HG03064 (cell line): ENCODE measurements around the gene TRIM34.
"Not testable (repeated sequence)": the region's sequence is repeated elsewhere in the genome, so short reads cannot be mapped to it uniquely, and the experiment has no call there.

Source experiments
- ATAC-seq: cut with Tn5 transposase; IDR thresholded peaks from one replicate; pipeline ENCODE4 v1.9.1; 2021; ENCODE audit warnings: low read depth; ENCODE audit not compliant: unreplicated experiment

The TRIM34 gene

DNA sequence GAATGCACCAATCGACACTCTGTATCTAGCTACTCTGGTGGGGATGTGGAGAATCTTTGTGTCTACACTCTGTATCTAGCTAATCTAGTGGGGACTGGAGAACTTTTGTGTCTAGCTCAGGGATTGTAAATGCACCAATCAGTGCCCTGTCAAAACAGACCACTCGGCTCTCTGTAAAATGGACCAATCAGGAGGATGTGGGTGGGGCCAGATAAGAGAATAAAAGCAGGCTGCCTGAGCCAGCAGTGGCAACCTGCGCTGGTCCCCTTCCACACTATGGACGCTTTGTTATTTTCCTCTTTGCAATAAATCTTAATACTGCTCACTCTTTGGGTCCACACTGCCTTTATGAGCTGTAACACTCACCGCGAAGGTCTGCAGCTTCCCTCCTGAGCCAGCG, 58.8 kb downstream of the TRIM34 start:
- ATAC-seq = not testable (repeated sequence)

DNA sequence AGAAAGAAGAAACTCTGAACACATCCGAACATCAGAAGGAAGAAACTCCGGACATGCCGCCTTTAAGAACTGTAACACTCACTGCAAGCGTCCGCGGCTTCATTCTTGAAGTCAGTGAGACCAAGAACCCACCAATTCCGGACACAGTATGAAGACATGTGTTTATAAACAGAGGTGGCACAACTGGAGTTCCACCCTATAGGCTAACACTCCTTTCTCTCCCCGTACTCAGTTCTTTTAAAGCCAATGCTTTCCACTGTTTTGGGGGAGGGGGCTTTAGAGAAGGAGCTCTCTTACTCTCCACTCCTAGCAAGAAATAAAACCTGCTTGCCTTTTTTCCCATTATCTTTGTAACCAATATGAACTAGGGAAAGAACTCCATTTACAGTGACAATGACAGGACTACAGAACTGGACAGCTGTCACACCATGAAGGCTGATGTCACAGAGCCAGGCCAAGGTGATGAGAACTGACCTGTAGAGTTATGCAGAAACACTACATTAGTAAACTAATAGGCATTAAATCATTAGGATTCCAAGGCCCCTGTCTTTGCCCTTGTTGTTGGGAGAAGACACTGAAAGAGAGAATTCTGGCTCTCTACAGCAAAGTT, 59.3 kb downstream of the TRIM34 start:
- ATAC-seq = no peak

DNA sequence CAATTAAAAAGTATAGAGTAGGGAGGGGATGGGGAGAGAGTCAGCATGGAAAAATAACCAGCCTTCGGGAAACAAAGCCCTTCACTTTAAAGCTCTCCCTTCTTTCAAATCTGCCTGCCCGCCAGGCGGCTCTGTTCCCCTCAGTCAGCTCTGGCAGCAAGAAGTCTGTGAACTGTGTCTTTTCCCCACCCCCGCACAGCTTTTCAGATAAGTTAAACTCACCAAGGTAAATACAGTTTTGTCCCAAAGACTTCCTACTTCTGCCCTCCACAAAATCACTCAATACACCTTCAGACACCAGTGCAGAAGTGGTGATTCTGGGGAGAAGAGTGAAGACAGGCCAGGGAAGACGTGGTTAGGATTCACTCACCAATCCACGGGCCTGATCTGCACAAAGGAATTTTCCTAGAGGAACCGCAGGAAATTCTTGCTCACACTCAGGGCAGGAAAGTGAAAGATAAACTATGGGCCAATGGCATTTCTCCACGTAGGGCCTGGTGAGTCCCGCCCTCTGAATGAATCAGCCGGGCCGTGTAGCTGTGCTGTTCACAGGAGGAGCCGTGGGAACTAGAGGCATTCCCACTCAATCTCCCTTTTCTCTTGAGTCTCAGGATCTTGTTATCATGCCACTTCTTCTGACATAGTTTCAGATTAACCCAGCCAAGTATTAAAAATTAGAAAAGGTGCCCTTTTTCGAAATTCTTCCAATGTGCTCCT, 60.0 kb downstream of the TRIM34 start, which contains the start of gene TRIM5:
TRIM5 (minus strand) TSS at position 429 of the 717 bp plus-strand sequence. CDS start 4,897 bp downstream, outside the sequence.
- ATAC-seq = peak; percentile 75

DNA sequence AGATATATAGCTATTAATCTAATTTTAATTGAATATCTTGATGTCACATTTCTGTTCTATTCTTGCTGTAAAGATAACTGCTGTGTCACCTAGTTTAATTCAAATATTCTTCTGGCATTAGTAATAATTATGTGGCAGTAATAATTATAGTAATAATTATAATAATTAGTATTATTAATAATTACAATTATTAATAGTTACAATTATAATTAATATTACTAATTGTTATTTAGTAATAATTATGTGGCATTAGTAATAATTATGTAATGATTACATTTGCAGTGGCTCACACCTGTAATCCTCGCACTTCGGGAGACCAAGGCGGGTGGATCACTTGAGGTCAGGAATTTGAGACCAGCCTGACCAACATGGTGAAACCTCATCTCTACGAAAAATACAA, 61.6 kb downstream of the TRIM34 start:
- ATAC-seq = no peak

DNA sequence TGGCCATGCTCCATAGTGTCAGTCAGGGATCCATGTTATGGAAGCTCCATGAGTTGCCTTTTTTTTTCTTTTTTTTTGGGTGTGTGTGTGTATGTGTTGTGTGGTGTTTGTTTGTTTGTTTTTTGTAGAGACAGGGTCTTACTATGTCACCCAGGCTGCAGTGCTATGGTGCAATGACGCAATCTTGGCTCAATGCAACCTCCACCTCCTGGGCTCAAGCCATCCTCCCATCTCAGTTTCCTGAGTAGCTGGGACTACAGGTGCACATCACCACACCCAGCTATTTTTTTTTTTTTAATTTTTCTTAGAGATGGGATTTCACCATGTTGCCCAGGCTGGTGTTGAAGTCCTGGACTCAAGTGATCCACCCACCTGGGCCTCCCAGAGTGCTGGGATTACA, 63.7 kb downstream of the TRIM34 start:
- ATAC-seq = no peak

DNA sequence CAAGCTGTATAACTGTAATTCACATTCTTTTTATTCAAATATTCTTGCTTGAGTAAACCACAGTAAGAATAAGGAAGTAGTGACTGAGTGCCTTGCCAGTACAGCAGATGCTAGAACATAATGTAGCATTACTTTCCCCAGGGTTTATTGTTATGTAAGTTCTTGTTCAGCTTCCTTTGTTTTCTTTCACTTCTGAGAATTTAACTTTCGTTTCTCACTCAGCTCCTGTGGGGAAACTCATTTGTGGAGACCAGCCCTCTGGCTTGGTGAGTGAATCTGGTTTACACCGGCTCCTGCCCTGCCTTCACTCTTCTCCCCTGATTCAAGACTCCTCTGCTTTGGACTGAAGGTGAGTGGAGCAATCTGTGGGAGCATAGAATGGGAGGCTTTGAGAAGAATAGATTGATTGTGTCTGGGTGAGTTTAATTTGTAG, 64.8 kb downstream of the TRIM34 start, which contains the start of gene TRIM22:
TRIM22 (plus strand) TSS at position 240 of the 433 bp plus-strand sequence. CDS start 6,443 bp downstream, outside the sequence.
- peak; percentile 74 for ATAC-seq

DNA sequence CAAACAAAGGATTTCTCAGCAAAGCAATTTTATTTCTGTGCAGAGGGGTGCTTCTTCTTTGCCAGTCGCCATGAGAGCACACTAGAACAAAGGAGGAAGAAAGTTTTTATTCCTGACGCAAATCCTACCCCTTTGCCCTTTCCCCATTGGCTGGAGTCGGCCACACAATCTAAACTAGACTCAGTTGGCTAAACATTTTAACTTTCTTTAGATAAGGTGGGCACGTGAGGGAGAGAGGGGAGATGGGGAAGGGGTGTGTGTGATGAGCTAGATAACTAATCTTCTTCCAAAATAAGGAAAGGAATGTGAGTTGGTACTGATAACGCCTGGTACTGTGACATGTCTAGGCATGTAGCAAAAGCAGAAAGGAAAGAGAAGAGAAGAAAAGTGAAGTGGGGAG, 65.4 kb downstream of the TRIM34 start:
- no peak for ATAC-seq

DNA sequence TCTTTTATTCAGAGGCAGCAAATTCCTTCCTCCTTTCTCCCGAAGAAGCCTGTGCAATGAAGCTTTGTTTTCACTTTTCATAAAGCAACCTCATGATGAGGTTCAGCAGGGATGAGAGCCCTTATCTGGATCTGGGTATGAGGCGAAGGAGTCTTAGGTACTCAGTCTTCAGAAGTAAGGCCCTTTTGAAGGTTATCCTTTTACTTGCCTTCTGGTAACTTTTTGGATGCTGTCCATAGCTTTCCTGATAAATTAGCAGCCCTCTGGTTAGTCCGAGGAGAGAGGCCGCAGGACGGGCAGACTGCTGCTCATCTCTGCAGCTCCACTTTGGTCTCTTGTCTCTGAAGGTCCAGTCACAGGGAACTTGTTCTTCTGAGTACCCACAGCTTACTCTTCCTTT, 65.9 kb downstream of the TRIM34 start:
- ATAC-seq = no peak

DNA sequence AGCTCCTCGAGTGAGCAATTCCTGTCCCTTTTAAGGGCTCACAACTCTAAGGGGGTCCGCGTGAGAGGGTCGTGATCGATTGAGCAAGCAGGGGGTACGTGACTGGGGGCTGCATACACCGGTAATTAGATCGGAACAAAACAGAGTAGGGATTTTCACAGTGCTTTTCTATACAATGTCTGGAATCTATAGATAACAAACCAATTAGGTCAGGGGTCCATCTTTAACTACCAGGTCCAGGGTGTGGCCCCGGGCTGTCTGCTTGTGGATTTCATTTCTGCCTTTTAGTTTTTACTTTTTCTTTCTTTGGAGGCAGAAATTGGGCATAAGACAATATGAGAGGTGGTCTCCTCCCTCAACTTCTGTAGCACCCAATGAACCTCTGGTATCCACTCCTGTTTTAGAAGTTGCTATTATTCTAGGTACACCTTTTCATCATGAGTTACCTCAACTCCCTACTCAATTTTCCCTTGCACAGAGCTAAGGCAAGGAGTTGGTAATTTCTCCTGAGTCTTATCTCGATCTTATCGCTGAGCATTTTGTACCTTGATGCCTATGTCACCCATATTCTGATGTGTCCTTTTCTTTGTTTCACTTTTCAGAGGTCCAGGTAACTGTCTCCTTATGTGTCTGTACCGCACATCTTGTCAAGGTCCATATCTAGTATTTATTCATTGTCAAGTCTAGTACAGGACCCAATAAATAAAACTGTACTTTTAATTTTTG, 66.6 kb downstream of the TRIM34 start:
- not testable (repeated sequence) for ATAC-seq

DNA sequence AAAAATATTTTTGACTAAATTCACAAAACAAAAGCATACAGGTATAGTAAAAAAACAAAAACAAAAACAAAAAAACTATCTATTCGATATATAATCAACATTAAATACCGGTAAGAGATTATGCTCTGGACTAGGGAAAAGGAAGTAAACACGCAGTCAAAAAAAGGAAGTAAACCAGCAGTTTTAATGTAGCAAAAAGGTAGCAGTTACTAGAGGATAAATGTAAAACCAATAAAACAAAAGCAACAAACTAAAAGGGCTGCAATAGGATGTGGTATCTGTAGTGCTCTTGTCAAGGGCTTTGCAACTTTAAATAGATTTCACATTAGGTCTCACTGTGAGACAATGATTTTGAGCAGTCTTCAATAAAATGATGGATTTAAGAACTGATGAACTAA, 67.2 kb downstream of the TRIM34 start:
- ATAC-seq = no peak
